HG03025 (cell line): Measurements from ENCODE around the gene ZBP1.

Experiments
- ATAC-seq: cut with Tn5 transposase; IDR thresholded peaks from one replicate; pipeline ENCODE4 v1.9.1; 2021; ENCODE audit warnings: mild to moderate bottlenecking, moderate library complexity; ENCODE audit not compliant: unreplicated experiment, low FRiP score

Gene ZBP1

GRCh38 chr20:57561356-57562279 lies 58.6 kb downstream of the ZBP1 start:
- ATAC-seq = no peak

- no peak for ATAC-seq
Measured at GRCh38 chr20:57560554-57561355, 59.5 kb downstream of the ZBP1 start, which contains the start of gene PCK1. TSS of gene PCK1 (plus strand) at chr20:57561110. CDS start at chr20:57561412, 302 bp downstream.

GRCh38 chr20:57559658-57560553 lies 60.3 kb downstream of the ZBP1 start:
- no peak for ATAC-seq

GRCh38 chr20:57559289-57559634 lies 61.0 kb downstream of the ZBP1 start:
- no peak for ATAC-seq

GRCh38 chr20:57558614-57559288 lies 61.5 kb downstream of the ZBP1 start:
- no peak for ATAC-seq

- no peak for ATAC-seq
Measured at GRCh38 chr20:57557926-57558613, 62.2 kb downstream of the ZBP1 start.

- no peak for ATAC-seq
Measured at GRCh38 chr20:57556980-57557274, 63.3 kb downstream of the ZBP1 start.

GRCh38 chr20:57555457-57556184 lies 64.6 kb downstream of the ZBP1 start:
- ATAC-seq = no peak
